Activated CD8-positive, alpha-beta memory T cell treated with anti-CD3 and anti-CD28 coated beads, Interleukin-2, amount 50 U/mL, for 24 hours (primary cell): ENCODE measurements around the gene RIPK1.

Experiments used
- DNase-seq: peaks from one replicate; pipeline ENCODE4 v3.0.0-alpha.2; 2020; ENCODE audit errors: extremely low read depth

Gene RIPK1

DNA sequence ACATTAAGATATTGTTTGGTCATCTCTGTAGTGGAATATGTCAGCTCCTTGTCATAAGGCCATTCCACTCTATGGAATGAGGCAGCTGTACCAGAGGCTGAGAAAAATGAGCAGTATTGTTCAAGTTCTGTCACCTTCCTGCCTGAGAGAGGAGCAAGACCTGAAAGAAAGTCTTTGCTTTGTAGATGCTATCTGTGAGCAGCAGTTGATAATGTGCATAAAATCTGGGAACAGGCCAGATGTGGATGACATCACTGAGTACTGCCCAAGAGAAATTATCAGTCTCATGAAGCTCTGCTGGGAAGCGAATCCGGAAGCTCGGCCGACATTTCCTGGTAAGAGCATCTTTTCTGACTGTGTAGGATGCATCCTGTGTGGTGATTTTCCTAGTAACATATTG, 16.8 kb downstream of the RIPK1 start:
- no peak for DNase-seq

DNA sequence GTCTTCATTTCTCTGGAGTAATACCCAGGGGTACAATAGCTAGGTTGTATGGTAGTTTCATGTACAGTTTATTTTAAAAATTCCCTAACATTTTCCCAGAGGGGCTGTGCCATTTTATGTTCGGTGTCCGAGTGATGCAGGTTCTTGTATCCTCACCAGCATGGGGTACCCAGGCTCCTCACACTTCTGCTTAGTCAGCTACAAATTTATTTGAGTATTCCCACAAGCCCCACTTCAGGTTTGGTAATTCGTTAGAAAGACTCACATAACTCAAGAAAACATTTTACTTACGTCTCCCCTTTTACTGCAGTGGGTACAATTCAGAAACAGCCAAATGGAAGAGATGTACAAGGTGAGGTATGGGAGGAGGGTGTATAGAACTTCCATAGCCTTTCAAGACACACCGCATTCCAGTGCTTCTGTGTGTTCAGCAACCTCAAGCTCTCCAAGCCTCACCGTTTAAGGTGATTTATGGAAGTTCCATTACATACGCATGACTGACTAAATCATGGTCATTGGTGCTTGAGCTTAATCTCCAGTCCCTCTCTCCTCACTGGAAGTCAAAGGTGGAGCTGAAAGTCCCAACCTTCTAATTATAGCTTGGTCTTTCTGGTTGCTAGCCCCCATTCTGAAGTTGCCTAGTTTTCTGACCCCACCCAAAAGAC, 18.1 kb downstream of the RIPK1 start:
- no peak for DNase-seq

- DNase-seq = no peak
Observed at GRCh38 chr6:3088446-3088845, 20.2 kb downstream of the RIPK1 start.

- DNase-seq = no peak
Observed at GRCh38 chr6:3088968-3089367, 20.7 kb downstream of the RIPK1 start.

DNA sequence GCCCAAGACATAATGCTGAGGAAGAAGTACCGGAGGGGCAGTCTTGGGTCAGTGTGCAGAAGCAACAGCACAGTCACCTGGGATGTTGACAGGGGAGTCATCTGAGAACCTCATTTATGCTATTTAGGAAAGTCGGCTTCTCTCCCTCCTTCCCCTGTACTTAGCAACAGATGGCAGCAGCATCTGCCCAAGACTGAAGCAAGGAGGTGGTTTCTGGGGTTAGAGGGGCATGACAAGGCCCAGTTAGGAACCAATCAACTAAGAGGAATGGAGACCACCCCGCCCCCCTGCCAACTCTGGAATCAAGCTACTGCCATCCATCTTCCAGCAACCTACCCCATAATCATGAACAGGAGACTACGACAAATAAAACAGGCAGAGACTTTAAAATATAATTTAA, 21.7 kb downstream of the RIPK1 start:
- no peak for DNase-seq

- DNase-seq = no peak
Observed at GRCh38 chr6:3094815-3095214, 26.5 kb downstream of the RIPK1 start.

DNA sequence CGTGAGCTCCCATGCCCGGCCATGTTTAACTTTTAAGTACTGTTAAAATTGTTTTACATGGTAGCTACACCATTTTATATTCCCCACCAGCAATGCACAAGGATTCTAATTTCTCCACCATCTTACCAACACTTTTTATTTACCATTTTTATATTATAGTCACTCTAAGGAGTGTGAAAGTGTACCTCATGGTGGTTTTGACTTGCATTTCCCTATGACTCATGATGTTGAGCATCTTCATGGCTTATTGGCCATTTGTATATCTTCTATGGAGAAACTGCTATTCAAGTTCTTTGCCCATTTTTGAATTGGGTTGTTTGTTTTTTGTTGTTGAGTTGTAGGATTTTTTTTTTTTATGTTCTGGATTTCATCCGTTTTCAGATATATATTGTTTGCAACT, 34.6 kb downstream of the RIPK1 start:
- no peak for DNase-seq

DNA sequence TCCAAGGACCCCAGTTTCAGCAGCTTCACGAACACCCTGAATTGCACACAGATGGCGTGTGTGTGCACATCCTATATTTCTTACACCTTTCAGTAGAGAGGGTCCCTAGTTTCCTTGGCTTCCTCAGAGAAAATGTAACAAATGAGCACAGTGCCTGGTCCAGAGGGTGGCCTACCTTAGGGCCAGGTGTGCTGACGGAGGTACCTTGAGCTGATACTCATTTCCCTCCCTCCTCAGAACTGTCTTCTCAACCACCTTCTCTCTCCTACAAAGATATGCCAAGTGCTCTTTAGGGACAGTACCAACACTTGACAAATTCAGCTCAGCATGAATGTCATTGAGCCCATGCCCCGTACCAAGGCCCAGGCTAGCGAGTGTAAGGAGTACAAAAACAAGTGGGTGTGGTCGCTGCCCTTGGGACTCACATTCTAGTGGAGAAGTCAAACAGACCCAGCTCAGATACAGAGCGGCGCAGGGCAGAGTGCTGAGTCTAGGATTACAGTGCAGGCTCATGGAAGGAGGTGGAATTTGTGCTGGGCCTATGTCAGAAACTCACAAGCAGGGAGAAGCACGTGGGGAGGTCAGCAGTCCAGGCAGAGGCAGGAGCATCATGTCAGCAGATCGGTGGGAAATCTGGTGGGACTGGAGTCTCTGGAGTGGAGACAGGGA, 40.6 kb downstream of the RIPK1 start:
- DNase-seq = no peak

GRCh38 chr6:3109761-3110160, 41.5 kb downstream of the RIPK1 start:
- DNase-seq = no peak

DNA sequence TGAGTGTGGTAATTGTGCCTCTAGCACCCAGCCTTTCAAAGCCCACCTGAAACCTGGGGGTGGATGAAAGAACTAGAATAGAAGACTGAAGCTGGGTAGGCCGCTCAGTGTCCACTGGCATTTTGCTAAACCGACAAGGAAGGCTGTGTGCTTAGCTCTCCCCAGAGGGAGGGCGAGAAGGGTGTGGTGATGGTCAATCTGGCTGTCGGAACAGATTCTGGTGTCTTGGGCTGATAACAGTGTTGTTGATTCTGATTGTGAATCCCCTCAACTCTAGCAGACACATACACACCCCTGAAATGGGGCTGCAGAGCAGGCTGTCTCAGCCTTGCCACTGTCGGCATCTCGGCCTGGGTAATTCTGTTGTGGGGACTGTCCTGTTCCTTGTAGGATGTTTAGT, 46.1 kb downstream of the RIPK1 start:
- DNase-seq = no peak

DNA sequence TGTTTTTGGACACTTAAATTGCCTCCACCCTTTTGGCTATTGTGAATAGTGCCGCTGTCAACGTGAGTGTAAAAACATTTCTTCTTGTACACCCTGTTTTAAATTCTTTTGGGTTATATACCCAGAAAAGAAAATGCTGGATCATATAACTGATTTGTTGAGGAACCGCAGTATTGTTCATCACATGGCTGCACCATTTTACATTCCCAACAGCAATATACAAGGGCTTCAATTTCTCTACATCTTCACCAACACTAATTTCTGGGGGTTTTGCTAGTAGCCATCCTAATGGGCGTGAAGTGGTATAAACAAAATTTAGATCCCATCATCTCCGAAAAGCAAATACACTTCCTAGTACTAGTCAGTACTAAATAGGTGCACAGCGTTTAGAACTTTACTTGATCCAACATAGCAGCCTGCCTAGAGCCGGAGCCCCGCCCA, 49.6 kb downstream of the RIPK1 start:
- DNase-seq = no peak

- peak; percentile 98 for DNase-seq
Observed at GRCh38 chr6:3118353-3119039, 50.2 kb downstream of the RIPK1 start, which contains the start of gene BPHL. Gene BPHL (plus strand): TSS chr6:3118711. CDS start chr6:3118741, 30 bp downstream.

DNA sequence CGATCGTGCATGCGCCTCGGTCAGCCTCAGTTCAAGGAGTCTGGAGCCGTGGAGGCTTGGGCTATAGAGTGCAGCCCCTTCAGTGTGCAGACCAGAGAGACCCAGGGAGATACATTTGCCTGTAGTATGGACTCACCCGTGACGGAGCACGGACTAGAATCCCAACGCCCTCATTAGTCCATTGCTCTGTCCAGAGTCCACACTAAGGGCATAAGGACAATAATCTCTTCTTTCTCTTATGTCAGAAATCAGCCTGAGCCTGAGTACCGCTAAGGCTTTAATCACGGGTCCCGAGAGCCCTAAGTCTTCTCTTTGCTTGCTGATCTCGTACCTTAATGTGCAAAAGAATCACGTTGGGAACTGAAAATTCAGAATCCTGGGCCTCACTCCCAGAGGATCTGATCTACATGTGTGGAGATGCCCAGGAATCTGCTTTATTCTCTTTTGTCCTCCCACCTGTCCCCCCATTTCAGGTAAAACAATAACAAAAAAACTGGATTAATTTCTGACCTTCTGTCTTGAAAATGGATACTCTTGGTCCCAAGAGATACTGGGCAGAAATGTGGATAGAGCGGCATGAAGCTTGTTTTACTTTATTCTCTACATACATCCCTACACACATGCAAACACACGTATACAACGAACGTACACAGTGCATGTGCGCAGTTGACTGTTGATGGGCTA, 50.9 kb downstream of the RIPK1 start:
- no peak for DNase-seq

GRCh38 chr6:3120765-3121089, 52.4 kb downstream of the RIPK1 start:
- no peak for DNase-seq

DNA sequence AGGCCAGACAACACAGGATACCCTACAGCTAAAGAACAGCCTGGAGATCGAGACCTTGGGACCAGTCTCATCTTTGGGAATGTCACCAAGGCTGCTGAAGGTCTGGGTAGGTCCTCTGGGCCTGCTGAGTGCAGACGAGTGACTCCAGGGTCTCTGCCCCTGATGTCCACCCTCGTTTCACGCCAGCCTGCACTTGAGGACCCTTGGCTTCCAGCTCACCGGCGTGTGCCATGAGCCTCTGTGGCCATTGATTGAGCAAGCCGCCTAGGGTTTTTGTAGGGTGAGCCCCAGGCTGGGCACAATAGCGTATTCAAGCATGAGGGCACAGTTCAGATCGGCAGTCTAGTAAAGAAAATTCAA, 54.5 kb downstream of the RIPK1 start:
- DNase-seq = no peak

GRCh38 chr6:3124667-3125066, 56.4 kb downstream of the RIPK1 start:
- DNase-seq = no peak

- no peak for DNase-seq
Observed at GRCh38 chr6:3125815-3126214, 57.5 kb downstream of the RIPK1 start.

- no peak for DNase-seq
Observed at GRCh38 chr6:3128356-3129108, 60.2 kb downstream of the RIPK1 start.

DNA sequence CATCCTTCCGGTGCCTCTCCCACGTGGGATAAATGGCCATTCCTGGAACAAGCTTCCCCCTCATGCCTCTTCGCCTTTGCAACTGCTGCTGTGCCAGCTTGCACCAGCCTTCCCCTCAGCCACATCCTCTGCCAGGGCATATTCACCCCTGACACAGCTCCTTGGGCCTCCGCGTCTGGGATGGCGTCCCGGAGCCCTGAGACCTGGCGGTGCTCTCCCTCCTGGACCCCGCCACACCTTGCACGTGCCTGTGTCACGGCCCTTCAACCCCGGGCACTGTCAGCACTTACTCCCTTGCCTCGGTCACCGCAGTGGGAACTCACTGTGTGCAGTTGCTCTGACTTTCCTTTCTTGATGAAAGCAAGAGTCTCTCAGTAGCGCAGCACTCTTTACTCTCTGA, 63.4 kb downstream of the RIPK1 start:
- DNase-seq = no peak

DNA sequence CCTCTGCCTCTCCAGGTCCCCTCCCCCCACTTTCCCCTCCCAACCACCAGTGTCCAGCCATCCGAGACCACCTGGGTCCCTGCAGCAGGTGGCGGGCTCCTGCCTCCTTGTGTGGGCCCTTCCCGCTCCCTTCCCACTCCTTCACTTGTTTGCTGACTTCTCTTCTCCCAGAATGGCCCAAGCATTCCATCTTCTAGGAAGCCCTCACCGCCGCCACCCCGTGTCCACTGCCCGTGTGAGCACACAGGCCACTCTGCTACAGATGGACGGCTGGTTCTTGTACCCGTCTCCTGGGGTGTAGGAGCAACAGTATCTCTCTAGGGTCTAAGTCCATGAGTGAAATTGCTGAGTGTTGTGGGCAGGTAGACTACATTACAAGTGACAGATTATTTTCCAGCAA, 65.2 kb downstream of the RIPK1 start:
- DNase-seq = no peak

GRCh38 chr6:3135668-3136291, 67.5 kb downstream of the RIPK1 start:
- DNase-seq = no peak
